Measurements from ENCODE around the gene HEMGN. TPM values are rescaled to one million over a fixed set of nuclear protein-coding genes. Genes with fewer than 3 reads are reported as not detected.

HEMGN gene
- total RNA-seq, 1 experiment from 2014 or later = not detected

DNA sequence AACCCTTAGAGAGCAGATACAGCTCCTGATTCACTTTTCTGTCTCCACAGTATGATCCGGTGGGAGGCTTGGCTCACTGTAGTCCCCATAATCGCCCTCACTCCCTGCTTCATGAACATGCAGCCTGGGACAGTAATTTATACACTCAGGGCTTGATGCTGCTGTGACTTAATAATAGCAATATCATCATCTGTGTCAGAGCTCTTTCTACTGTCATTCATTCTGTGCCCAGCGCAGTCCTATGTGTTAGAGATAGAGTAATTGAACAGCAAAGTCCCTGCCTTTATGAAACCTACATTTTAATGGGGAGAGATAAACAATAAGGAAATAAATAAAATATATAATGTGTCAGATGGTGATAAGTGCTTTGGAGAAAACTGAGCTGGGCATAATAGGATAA lies 2.8 kb upstream of the HEMGN start:
- Histone ChIP-seq H3K27me3 (ENCODE audit: insufficient read depth, low read depth) (peaks cover 22% of the 10 kb centered on the region), H3K79me2 (ENCODE audit: low read depth) (no peaks in the 10 kb centered on the region), H3K4me3 (no peak overlapping the region), H3K4me1 (replicated peaks; ENCODE audit: insufficient read depth) (no peaks in the 10 kb centered on the region), H3K36me3 (ENCODE audit: low read depth) (no peaks in the 10 kb centered on the region), H3K9me2 (ENCODE audit: insufficient read depth) (no peaks in the 10 kb centered on the region), H3K27ac (no peak overlapping the region), H3K4me2 (no peak overlapping the region), H3K9me3 (ENCODE audit: insufficient read depth, low read depth) (no peaks in the 10 kb centered on the region), H3F3A (ENCODE audit: insufficient read depth, low read depth) (no peaks in the 10 kb centered on the region), H4K20me1 (ENCODE audit: insufficient read depth) (no peaks in the 10 kb centered on the region), H2AFZ (no peak overlapping the region)
- BruUV-seq (replicated peaks) = no TSS peak
- intact Hi-C loops (cut with micrococcal nuclease; ENCODE audit: unreplicated experiment) = no loop called here
- DNase-seq = no peak
- CTCF ChIA-PET = interaction anchor here (0.5 kb wide), 1 partner anchor 98 kb away, joined by 3 read pairs; no protein-coding TSS in a partner anchor
- TF ChIP-seq EZH2 (IDR thresholded peaks at IDR 0.05; ENCODE audit: low read depth) = no peak
- TF ChIP-seq, protein P1, sequence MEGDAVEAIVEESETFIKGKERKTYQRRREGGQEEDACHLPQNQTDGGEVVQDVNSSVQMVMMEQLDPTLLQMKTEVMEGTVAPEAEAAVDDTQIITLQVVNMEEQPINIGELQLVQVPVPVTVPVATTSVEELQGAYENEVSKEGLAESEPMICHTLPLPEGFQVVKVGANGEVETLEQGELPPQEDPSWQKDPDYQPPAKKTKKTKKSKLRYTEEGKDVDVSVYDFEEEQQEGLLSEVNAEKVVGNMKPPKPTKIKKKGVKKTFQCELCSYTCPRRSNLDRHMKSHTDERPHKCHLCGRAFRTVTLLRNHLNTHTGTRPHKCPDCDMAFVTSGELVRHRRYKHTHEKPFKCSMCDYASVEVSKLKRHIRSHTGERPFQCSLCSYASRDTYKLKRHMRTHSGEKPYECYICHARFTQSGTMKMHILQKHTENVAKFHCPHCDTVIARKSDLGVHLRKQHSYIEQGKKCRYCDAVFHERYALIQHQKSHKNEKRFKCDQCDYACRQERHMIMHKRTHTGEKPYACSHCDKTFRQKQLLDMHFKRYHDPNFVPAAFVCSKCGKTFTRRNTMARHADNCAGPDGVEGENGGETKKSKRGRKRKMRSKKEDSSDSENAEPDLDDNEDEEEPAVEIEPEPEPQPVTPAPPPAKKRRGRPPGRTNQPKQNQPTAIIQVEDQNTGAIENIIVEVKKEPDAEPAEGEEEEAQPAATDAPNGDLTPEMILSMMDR (conservative IDR thresholded peaks at IDR 0.05) = no peak
- POLR2A ChIA-PET (ENCODE audit: unreplicated experiment) = interaction anchor here (0.6 kb wide), 1 partner anchor 90 kb away, joined by 3 read pairs; no protein-coding TSS in a partner anchor

GRCh38 chr9:97940233-97940632 lies 2.3 kb upstream of the HEMGN start:
- no peaks in the 10 kb centered on the region for H3K9me2 ChIP-seq (ENCODE audit: insufficient read depth)
- no peak overlapping the region for H3K4me3 ChIP-seq
- intact Hi-C loops (cut with micrococcal nuclease; ENCODE audit: unreplicated experiment) = no loop called here
- H3K4me1 ChIP-seq (replicated peaks; ENCODE audit: insufficient read depth) = no peaks in the 10 kb centered on the region
- H4K20me1 ChIP-seq (ENCODE audit: insufficient read depth) = no peaks in the 10 kb centered on the region
- H3K27me3 ChIP-seq (ENCODE audit: insufficient read depth, low read depth) = peaks cover 22% of the 10 kb centered on the region
- CTCF ChIA-PET = interaction anchor here (0.5 kb wide), 1 partner anchor 97 kb away, joined by 3 read pairs; no protein-coding TSS in a partner anchor
- H3K36me3 ChIP-seq (ENCODE audit: low read depth) = no peaks in the 10 kb centered on the region
- no peak for DNase-seq
- no peak overlapping the region for H3K27ac ChIP-seq
- TF ChIP-seq EZH2 (IDR thresholded peaks at IDR 0.05; ENCODE audit: low read depth) = no peak
- TF ChIP-seq, protein P1 (conservative IDR thresholded peaks at IDR 0.05) = no peak
- no TSS peak for BruUV-seq (replicated peaks)
- H3K9me3 ChIP-seq (ENCODE audit: insufficient read depth, low read depth) = no peaks in the 10 kb centered on the region
- POLR2A ChIA-PET (ENCODE audit: unreplicated experiment) = interaction anchor here (0.6 kb wide), 1 partner anchor 91 kb away, joined by 3 read pairs; no protein-coding TSS in a partner anchor
- no peak overlapping the region for H3K4me2 ChIP-seq
- H2AFZ ChIP-seq = no peak overlapping the region
- H3K79me2 ChIP-seq (ENCODE audit: low read depth) = no peaks in the 10 kb centered on the region
- H3F3A ChIP-seq (ENCODE audit: insufficient read depth, low read depth) = no peaks in the 10 kb centered on the region

DNA sequence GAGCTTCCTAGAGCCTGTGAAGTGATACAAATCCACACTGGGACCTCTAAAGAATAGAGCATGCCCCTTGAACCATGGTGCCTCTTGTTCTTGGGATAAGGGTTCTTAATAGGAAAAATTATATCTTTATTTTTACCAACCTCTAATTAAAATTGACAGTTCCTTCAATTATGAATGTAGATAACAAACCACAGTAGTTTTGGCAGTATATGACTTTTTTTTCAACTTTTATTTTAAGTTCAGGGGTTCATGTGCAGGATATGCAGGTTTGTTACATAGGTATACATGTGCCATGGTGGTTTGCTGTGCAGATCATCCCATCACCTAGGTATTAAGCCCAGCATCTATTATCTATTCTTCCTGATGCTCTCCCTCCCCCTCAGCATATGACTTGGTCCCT lies 974 bp downstream of the HEMGN start:
- H3K4me3 ChIP-seq = no peak overlapping the region
- no peaks in the 10 kb centered on the region for H3F3A ChIP-seq (ENCODE audit: insufficient read depth, low read depth)
- no peaks in the 10 kb centered on the region for H3K27me3 ChIP-seq (ENCODE audit: insufficient read depth, low read depth)
- intact Hi-C loops (cut with micrococcal nuclease; ENCODE audit: unreplicated experiment) = no loop called here
- ChIA-PET POLR2A (ENCODE audit: unreplicated experiment) (no interaction called here), CTCF (no interaction called here)
- no peaks in the 10 kb centered on the region for H3K9me2 ChIP-seq (ENCODE audit: insufficient read depth)
- no peak overlapping the region for H3K27ac ChIP-seq
- no peaks in the 10 kb centered on the region for H3K4me1 ChIP-seq (replicated peaks; ENCODE audit: insufficient read depth)
- no peak overlapping the region for H3K4me2 ChIP-seq
- no peaks in the 10 kb centered on the region for H3K79me2 ChIP-seq (ENCODE audit: low read depth)
- no TSS peak for BruUV-seq (replicated peaks)
- H3K9me3 ChIP-seq (ENCODE audit: insufficient read depth, low read depth) = no peaks in the 10 kb centered on the region
- TF ChIP-seq EZH2 (IDR thresholded peaks at IDR 0.05; ENCODE audit: low read depth) = no peak
- TF ChIP-seq, protein P1 (conservative IDR thresholded peaks at IDR 0.05) = no peak
- H4K20me1 ChIP-seq (ENCODE audit: insufficient read depth) = no peaks in the 10 kb centered on the region
- no peak for DNase-seq
- no peak overlapping the region for H2AFZ ChIP-seq
- H3K36me3 ChIP-seq (ENCODE audit: low read depth) = no peaks in the 10 kb centered on the region

Data from PC-9 (cell line).